ENCODE data around the gene VAMP7. TPM values are rescaled to one million over a fixed set of nuclear protein-coding genes. Genes with fewer than 3 reads are reported as not detected.
"Not testable (repeated sequence)": the region's sequence is repeated elsewhere in the genome, so short reads cannot be mapped to it uniquely, and the experiment has no call there.

VAMP7 gene
- total RNA-seq: 10 to 100 TPM; 41.2 to 46.9 TPM

DNA sequence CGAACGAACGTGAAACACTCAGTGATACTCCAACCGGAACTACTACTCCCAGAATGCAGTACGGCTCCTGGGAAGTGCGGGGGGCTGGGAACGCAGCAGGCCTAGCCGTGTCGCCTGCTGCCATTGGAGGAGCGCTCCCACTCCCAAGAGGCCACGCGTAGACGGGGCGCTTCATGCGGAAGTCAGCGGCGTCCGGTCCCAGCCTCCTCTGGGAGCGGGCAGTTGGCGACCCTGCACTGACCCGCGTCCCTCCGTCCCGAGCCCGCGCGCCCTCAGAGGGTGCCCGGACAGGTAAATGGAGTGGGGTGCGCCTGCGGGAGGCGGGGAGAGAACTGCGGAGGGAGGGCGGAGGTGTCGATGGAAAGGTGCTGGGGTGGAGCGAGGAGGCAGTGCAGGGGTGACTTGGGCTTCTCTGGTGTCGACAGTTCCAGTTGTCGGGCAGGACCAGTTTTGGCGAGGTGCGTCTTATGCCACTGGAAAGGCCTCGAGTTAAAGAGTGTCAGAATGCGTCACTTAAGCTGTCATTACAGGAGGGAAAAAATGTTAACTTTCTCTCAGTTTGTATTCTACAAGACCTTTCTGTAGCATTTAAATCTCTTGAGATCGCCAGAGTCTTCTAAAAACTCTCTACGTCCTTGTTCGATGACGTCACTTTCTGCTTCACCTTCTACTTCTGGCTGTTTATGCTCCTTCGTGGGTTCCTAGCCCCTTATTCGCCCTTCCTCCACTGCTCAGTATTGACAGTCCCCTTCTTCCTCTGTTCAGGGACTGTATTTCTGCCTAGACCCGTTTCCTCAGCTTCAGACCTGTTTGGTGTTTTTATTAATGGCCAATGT lies at the start of gene VAMP7:
Gene VAMP7, plus strand, starts transcription at position 188 of the 836 bp plus-strand sequence. CDS start 8,122 bp downstream, outside the sequence.
- DNase-seq (peak; percentile 81 to 84), ATAC-seq (replicated peaks in 1 of 2) (peak; percentile 99)
- Mint-ChIP-seq H3K36me3 (ENCODE audit: insufficient read depth in 2 of 2) (peaks cover 1 to 2% of the 10 kb centered on the region in 2 donors), H3K27me3 (ENCODE audit: low read depth) (peaks cover 7% of the 10 kb centered on the region), H3K4me1 (ENCODE audit: low read depth) (peaks cover 20% of the 10 kb centered on the region), H3K27ac (peak within 1 kb of the TSS; percentile 88), H3K4me3 (peak within 1 kb of the TSS; percentile 86 to 91), H3K9me3 (peaks cover 0 to 2% of the 10 kb centered on the region in 2 donors)

DNA sequence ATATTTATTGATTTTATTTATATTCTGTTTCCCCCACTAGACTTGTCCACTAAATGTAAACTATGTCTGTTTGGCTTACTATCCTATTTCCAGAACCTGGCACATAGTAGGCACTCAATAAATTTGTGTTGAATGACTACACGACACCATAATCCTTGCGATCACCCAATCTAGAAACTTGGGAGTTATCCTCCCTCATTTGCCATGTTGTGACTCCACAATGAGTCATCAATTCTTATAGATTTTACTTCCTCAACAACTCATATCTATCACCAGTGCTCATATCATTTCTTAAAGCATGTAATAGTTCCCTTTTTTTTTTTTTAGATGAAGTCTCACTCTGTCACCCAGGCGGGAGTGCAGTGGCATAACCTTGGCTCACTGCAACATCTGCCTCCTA lies 39.9 kb upstream of the VAMP7 start:
- Mint-ChIP-seq H3K9me3 (peaks cover 0 to 19% of the 10 kb centered on the region in 2 donors), H3K4me1 (ENCODE audit: low read depth) (no peaks in the 10 kb centered on the region), H3K36me3 (ENCODE audit: insufficient read depth in 2 of 2) (no peaks in the 10 kb centered on the region), H3K27me3 (ENCODE audit: low read depth) (peaks cover 23% of the 10 kb centered on the region), H3K4me3 (no peak overlapping the region), H3K27ac (no peak overlapping the region)
- ATAC-seq (replicated peaks in 1 of 2) (no peak), DNase-seq (no peak)

- not testable (repeated sequence) for H3K36me3 Mint-ChIP-seq (ENCODE audit: insufficient read depth in 2 of 2); H3K27ac Mint-ChIP-seq; H3K4me3 Mint-ChIP-seq; DNase-seq; ATAC-seq (replicated peaks in 1 of 2); H3K4me1 Mint-ChIP-seq (ENCODE audit: low read depth); H3K9me3 Mint-ChIP-seq
- H3K27me3 Mint-ChIP-seq (ENCODE audit: low read depth): peaks cover 36% of the 10 kb centered on the region
Observed at GRCh38 chrX:155851786-155852185, 29.4 kb upstream of the VAMP7 start.

GRCh38 chrX:155857561-155857960 lies 23.6 kb upstream of the VAMP7 start:
- ATAC-seq (replicated peaks in 1 of 2) (no peak), DNase-seq (no peak)
- Mint-ChIP-seq H3K9me3 (no peaks in the 10 kb centered on the region), H3K4me1 (ENCODE audit: low read depth) (no peaks in the 10 kb centered on the region), H3K36me3 (ENCODE audit: insufficient read depth in 2 of 2) (peaks cover 0 to 3% of the 10 kb centered on the region in 2 donors), H3K4me3 (no peak overlapping the region), H3K27me3 (ENCODE audit: low read depth) (peaks cover 32% of the 10 kb centered on the region), H3K27ac (no peak overlapping the region)

- ATAC-seq (replicated peaks in 1 of 2) (no peak), DNase-seq (no peak)
- H3K36me3 Mint-ChIP-seq (ENCODE audit: insufficient read depth in 2 of 2): peaks cover 6 to 9% of the 10 kb centered on the region in 2 donors
- peaks cover 19% of the 10 kb centered on the region for H3K27me3 Mint-ChIP-seq (ENCODE audit: low read depth)
- no peaks in the 10 kb centered on the region for H3K4me1 Mint-ChIP-seq (ENCODE audit: low read depth)
- H3K27ac Mint-ChIP-seq: no peak overlapping the region
- no peak overlapping the region for H3K4me3 Mint-ChIP-seq
- H3K9me3 Mint-ChIP-seq: peaks cover 6% of the 10 kb centered on the region in 2 donors
Observed at GRCh38 chrX:155864655-155865054, 16.5 kb upstream of the VAMP7 start.

DNA sequence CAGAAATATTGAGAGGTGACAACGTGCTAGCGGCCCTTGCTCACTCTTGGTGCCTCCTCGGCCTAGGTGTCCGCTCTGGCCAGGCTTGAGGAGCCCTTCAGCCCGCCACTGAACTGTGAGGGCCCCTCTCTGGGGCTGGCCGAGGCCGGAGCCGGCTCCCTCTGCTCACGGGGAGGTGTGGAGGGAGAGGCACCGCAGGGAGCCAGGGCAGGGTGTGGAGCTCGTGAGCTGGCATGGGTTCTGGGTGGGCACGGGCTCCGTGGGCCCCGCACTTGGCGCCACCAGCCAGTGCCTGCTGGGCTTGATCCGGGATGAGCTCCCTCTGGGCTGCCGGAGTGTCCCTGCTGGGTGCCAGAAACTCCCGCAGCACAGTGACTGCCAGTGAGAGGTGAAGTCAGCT lies 16.0 kb upstream of the VAMP7 start:
- ATAC-seq (replicated peaks in 1 of 2) (no peak), DNase-seq (no peak)
- H3K9me3 Mint-ChIP-seq: peaks cover 6% of the 10 kb centered on the region in 2 donors
- no peaks in the 10 kb centered on the region for H3K4me1 Mint-ChIP-seq (ENCODE audit: low read depth)
- no peak overlapping the region for H3K27ac Mint-ChIP-seq
- peaks cover 19% of the 10 kb centered on the region for H3K27me3 Mint-ChIP-seq (ENCODE audit: low read depth)
- no peak overlapping the region for H3K4me3 Mint-ChIP-seq
- peaks cover 6 to 9% of the 10 kb centered on the region in 2 donors for H3K36me3 Mint-ChIP-seq (ENCODE audit: insufficient read depth in 2 of 2)

- H3K4me1 Mint-ChIP-seq (ENCODE audit: low read depth): no peaks in the 10 kb centered on the region
- H3K9me3 Mint-ChIP-seq: peaks cover 6% of the 10 kb centered on the region in 2 donors
- H3K27me3 Mint-ChIP-seq (ENCODE audit: low read depth): peaks cover 10% of the 10 kb centered on the region
- DNase-seq: no peak
- no peak overlapping the region for H3K4me3 Mint-ChIP-seq
- no peak for ATAC-seq (replicated peaks in 1 of 2)
- no peak overlapping the region for H3K27ac Mint-ChIP-seq
- H3K36me3 Mint-ChIP-seq (ENCODE audit: insufficient read depth in 2 of 2): peaks cover 6 to 9% of the 10 kb centered on the region in 2 donors
Observed at GRCh38 chrX:155867821-155868220, 13.3 kb upstream of the VAMP7 start.

DNA sequence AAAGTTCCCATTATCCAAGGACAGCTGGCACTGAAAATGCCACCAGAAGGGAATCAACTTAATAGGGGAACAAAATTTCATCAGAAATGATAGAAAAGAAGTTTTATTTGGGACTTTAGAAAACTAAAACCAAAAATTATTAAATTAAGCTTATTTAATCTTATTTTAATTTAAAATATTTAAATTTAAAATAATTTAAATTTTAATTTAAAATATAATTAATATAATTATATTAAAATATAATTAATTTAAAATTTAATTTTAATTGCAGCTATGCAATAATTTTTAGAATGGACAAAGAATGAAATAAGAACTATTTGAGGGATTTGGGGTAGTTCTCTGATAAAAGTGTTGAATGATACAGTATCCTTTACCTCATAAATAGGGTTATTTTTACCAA lies 10.2 kb upstream of the VAMP7 start:
- H3K4me3 Mint-ChIP-seq: no peak overlapping the region
- H3K27ac Mint-ChIP-seq: no peak overlapping the region
- peaks cover 6 to 9% of the 10 kb centered on the region in 2 donors for H3K36me3 Mint-ChIP-seq (ENCODE audit: insufficient read depth in 2 of 2)
- peaks cover 7% of the 10 kb centered on the region for H3K4me1 Mint-ChIP-seq (ENCODE audit: low read depth)
- DNase-seq (no peak), ATAC-seq (replicated peaks in 1 of 2) (no peak)
- H3K9me3 Mint-ChIP-seq: peaks cover 6% of the 10 kb centered on the region in 2 donors
- peaks cover 30% of the 10 kb centered on the region for H3K27me3 Mint-ChIP-seq (ENCODE audit: low read depth)

DNA sequence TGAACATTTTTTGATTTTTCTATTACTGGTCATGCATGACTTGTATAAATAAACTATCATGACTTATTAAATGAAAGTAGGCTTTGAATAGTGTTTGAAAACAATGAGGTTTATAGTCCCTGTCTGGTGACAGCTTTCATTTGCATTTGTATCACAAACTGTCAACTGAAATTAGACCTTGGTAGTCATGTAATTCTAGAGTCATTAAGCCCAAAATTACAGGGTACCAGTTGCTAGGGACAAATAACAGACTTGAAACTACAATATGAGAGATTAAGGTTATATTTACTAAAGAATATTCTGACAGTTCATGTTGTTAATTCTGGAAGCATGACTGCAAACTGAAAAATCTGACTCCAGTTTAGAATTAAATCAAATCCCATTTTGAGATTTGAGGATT lies 9.2 kb upstream of the VAMP7 start:
- Mint-ChIP-seq H3K27ac (no peak overlapping the region), H3K36me3 (ENCODE audit: insufficient read depth in 2 of 2) (peaks cover 6 to 9% of the 10 kb centered on the region in 2 donors), H3K27me3 (ENCODE audit: low read depth) (peaks cover 34% of the 10 kb centered on the region), H3K9me3 (peaks cover 6% of the 10 kb centered on the region in 2 donors), H3K4me3 (no peak overlapping the region), H3K4me1 (ENCODE audit: low read depth) (peaks cover 7% of the 10 kb centered on the region)
- DNase-seq (no peak), ATAC-seq (replicated peaks in 1 of 2) (no peak)

- no peak overlapping the region for H3K27ac Mint-ChIP-seq
- no peak overlapping the region for H3K4me3 Mint-ChIP-seq
- H3K4me1 Mint-ChIP-seq (ENCODE audit: low read depth): peaks cover 7% of the 10 kb centered on the region
- peaks cover 1 to 2% of the 10 kb centered on the region in 2 donors for H3K36me3 Mint-ChIP-seq (ENCODE audit: insufficient read depth in 2 of 2)
- H3K9me3 Mint-ChIP-seq: peaks cover under 1% of the 10 kb centered on the region in 2 donors
- ATAC-seq (replicated peaks in 1 of 2) (no peak), DNase-seq (no peak)
- H3K27me3 Mint-ChIP-seq (ENCODE audit: low read depth): peaks cover 31% of the 10 kb centered on the region
Observed at GRCh38 chrX:155873188-155873587, 8.0 kb upstream of the VAMP7 start.

DNA sequence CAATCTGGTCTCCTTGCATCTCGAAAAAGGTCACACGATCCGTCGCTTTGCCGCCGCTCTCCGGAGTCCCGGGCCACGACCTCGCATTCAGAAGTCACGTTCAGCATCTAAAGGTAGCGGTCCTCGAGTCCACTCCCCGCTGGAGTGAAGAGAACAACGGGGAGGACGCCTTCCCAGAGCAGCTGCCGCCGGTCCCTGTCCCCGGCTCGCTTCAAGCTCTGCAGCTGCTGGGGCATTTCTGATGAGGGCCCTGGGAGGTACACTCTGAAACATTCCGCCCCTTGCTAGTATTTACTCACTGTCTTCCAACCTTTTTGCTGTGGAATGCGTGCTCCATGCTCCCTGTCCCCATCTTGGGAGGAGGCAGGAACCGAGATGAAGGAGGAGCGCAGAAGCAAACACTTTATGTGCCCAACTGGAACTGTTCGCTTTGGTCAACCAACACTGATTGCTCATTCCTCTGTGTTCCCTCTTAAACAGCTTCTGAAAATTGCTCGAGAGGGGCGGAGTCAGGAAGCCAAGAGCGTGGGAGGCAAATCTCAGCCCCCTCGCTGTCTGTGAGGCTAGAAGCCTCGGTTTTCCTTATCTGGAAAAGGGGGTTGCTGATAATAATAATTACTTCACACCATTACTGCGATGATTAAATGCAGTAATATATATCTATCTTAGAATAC lies 6.4 kb upstream of the VAMP7 start:
- Mint-ChIP-seq H3K4me3 (peak overlapping the region; percentile 51 to 75), H3K27ac (no peak overlapping the region), H3K4me1 (ENCODE audit: low read depth) (peaks cover 7% of the 10 kb centered on the region), H3K27me3 (ENCODE audit: low read depth) (peaks cover 27% of the 10 kb centered on the region), H3K9me3 (no peaks in the 10 kb centered on the region), H3K36me3 (ENCODE audit: insufficient read depth in 2 of 2) (no peaks in the 10 kb centered on the region)
- no peak for ATAC-seq (replicated peaks in 1 of 2)
- DNase-seq: no peak

- peak overlapping the region; percentile 74 for H3K27ac Mint-ChIP-seq
- peaks cover 7% of the 10 kb centered on the region for H3K4me1 Mint-ChIP-seq (ENCODE audit: low read depth)
- H3K36me3 Mint-ChIP-seq (ENCODE audit: insufficient read depth in 2 of 2): no peaks in the 10 kb centered on the region
- H3K4me3 Mint-ChIP-seq: peak overlapping the region in 1 of 2 donors; percentile 23
- H3K27me3 Mint-ChIP-seq (ENCODE audit: low read depth): peaks cover 27% of the 10 kb centered on the region
- H3K9me3 Mint-ChIP-seq: peaks cover 0 to 2% of the 10 kb centered on the region in 2 donors
- DNase-seq (no peak), ATAC-seq (replicated peaks in 1 of 2) (no peak)
Observed at GRCh38 chrX:155876704-155877103, 4.4 kb upstream of the VAMP7 start.

- Mint-ChIP-seq H3K27me3 (ENCODE audit: low read depth) (peaks cover 27% of the 10 kb centered on the region), H3K36me3 (ENCODE audit: insufficient read depth in 2 of 2) (peaks cover 0 to 1% of the 10 kb centered on the region in 2 donors), H3K4me1 (ENCODE audit: low read depth) (peaks cover 7% of the 10 kb centered on the region), H3K4me3 (no peak overlapping the region), H3K27ac (no peak overlapping the region), H3K9me3 (peaks cover 0 to 2% of the 10 kb centered on the region in 2 donors)
- ATAC-seq (replicated peaks in 1 of 2) (no peak), DNase-seq (no peak)
Observed at GRCh38 chrX:155877288-155877687, 3.9 kb upstream of the VAMP7 start.
